DOHH2 (cell line): ENCODE results near the gene KIF26A.

ENCODE experiments used
- H3F3A ChIP-seq: fragments of 200-600 bp; sonication (generic), shearing (Covaris generic); 2 replicates; pipeline ENCODE4 v1.6.0; 2016; ENCODE audit warnings: antibody characterized with exemption, mild to moderate bottlenecking; ENCODE audit not compliant: control insufficient read depth, insufficient read depth
- H3K27ac ChIP-seq: fragments of 200-600 bp; sonication (generic); 2 replicates; pipeline ENCODE4 v1.5.1; 2014; ENCODE audit warnings: low read depth, mild to moderate bottlenecking, low read length, moderate library complexity
- H3K27me3 ChIP-seq: fragments of 200-600 bp; sonication (generic); 2 replicates; pipeline ENCODE4 v1.6.1; 2014; ENCODE audit warnings: mild to moderate bottlenecking, low read length, mixed read lengths; ENCODE audit not compliant: control insufficient read depth
- H3K36me3 ChIP-seq: fragments of 200-600 bp; sonication (generic); 2 replicates; pipeline ENCODE4 v1.6.1; 2014; ENCODE audit warnings: mild to moderate bottlenecking, low read length, moderate library complexity, mixed read lengths; ENCODE audit not compliant: control insufficient read depth
- H3K4me1 ChIP-seq: fragments of 200-600 bp; sonication (generic); 2 replicates; pipeline ENCODE4 v1.6.1; 2014; ENCODE audit warnings: mild to moderate bottlenecking, low read length, mixed read lengths; ENCODE audit not compliant: control insufficient read depth
- H3K4me2 ChIP-seq: fragments of 200-600 bp; sonication (generic); 2 replicates; pipeline ENCODE4 v1.6.0; 2014; ENCODE audit warnings: mild to moderate bottlenecking, low read length, moderate library complexity
- H3K4me3 ChIP-seq: fragments of 200-600 bp; sonication (generic); 2 replicates; pipeline ENCODE4 v1.5.1; 2014; ENCODE audit warnings: mild to moderate bottlenecking, low read length, mixed read lengths
- H3K79me2 ChIP-seq: fragments of 200-600 bp; sonication (generic); 2 replicates; pipeline ENCODE4 v1.6.1; 2014; ENCODE audit warnings: mild to moderate bottlenecking, low read length, mixed read lengths; ENCODE audit not compliant: control insufficient read depth
- H3K9me2 ChIP-seq: fragments of 200-600 bp; sonication (generic); replicated peaks from 2 replicates; pipeline ENCODE4 v1.6.1; 2014; ENCODE audit warnings: mild to moderate bottlenecking, low read length, mixed read lengths; ENCODE audit not compliant: control insufficient read depth
- H3K9me3 ChIP-seq: fragments of 200-600 bp; sonication (generic); 2 replicates; pipeline ENCODE4 v1.6.1; 2014; ENCODE audit warnings: antibody characterized with exemption, low read length, mixed read lengths; ENCODE audit not compliant: control insufficient read depth, insufficient read depth
- H4K20me1 ChIP-seq: fragments of 200-600 bp; sonication (generic); 2 replicates; pipeline ENCODE4 v1.6.0; 2014; ENCODE audit warnings: low read depth, mild to moderate bottlenecking, antibody characterized with exemption, low read length, moderate library complexity; ENCODE audit not compliant: control insufficient read depth, insufficient read depth
- CTCF ChIP-seq: fragments of 200-600 bp; sonication (generic); IDR thresholded peaks from one replicate; pipeline ENCODE4 v1.5.1; 2014; ENCODE audit warnings: antibody characterized with exemption, mild to moderate bottlenecking, low read depth, low read length; ENCODE audit not compliant: poor library complexity, severe bottlenecking
- EZH2phosphoT487 ChIP-seq: fragments of 200-600 bp; sonication (generic); IDR thresholded peaks from 2 replicates; pipeline ENCODE4 v1.6.1; 2017; ENCODE audit warnings: borderline replicate concordance, mild to moderate bottlenecking, antibody characterized with exemption, low read length, moderate library complexity, mixed read lengths

Gene KIF26A

GRCh38 chr14:104121142-104121541 is 17.2 kb upstream of the KIF26A start:
- Histone ChIP-seq H3K27ac (no peak overlapping the region), H4K20me1 (no peaks in the 10 kb centered on the region), H3K9me3 (no peaks in the 10 kb centered on the region), H3K4me1 (no peaks in the 10 kb centered on the region), H3F3A (no peaks in the 10 kb centered on the region), H3K9me2 (no peaks in the 10 kb centered on the region), H3K36me3 (no peaks in the 10 kb centered on the region), H3K4me2 (no peak overlapping the region), H3K4me3 (no peak overlapping the region), H3K79me2 (no peaks in the 10 kb centered on the region), H3K27me3 (no peaks in the 10 kb centered on the region)
- TF ChIP-seq EZH2phosphoT487 (no peak), CTCF (no peak)

- no peak overlapping the region for H3K27ac ChIP-seq
- H3F3A ChIP-seq: no peaks in the 10 kb centered on the region
- no peaks in the 10 kb centered on the region for H3K36me3 ChIP-seq
- TF ChIP-seq EZH2phosphoT487 (no peak), CTCF (no peak)
- H4K20me1 ChIP-seq: no peaks in the 10 kb centered on the region
- H3K4me2 ChIP-seq: no peak overlapping the region
- no peaks in the 10 kb centered on the region for H3K79me2 ChIP-seq
- H3K27me3 ChIP-seq: no peaks in the 10 kb centered on the region
- H3K4me1 ChIP-seq: no peaks in the 10 kb centered on the region
- no peak overlapping the region for H3K4me3 ChIP-seq
- no peaks in the 10 kb centered on the region for H3K9me3 ChIP-seq
- H3K9me2 ChIP-seq: no peaks in the 10 kb centered on the region
Measured at GRCh38 chr14:104123879-104124278, 14.5 kb upstream of the KIF26A start.

GRCh38 chr14:104125011-104125410 is 13.4 kb upstream of the KIF26A start:
- H3K4me1 ChIP-seq: no peaks in the 10 kb centered on the region
- no peaks in the 10 kb centered on the region for H3K27me3 ChIP-seq
- H3K4me2 ChIP-seq: no peak overlapping the region
- H3K9me2 ChIP-seq: no peaks in the 10 kb centered on the region
- H4K20me1 ChIP-seq: no peaks in the 10 kb centered on the region
- H3K27ac ChIP-seq: no peak overlapping the region
- H3K79me2 ChIP-seq: no peaks in the 10 kb centered on the region
- no peaks in the 10 kb centered on the region for H3F3A ChIP-seq
- no peaks in the 10 kb centered on the region for H3K36me3 ChIP-seq
- peaks cover 4% of the 10 kb centered on the region; the same call in 1 of the 2 replicates for H3K9me3 ChIP-seq
- TF ChIP-seq EZH2phosphoT487: no peak
- TF ChIP-seq CTCF: no peak
- no peak overlapping the region for H3K4me3 ChIP-seq

GRCh38 chr14:104126753-104127152 is 11.6 kb upstream of the KIF26A start:
- peaks cover 11% of the 10 kb centered on the region; the same call in 1 of the 2 replicates for H3K9me3 ChIP-seq
- no peaks in the 10 kb centered on the region for H3K9me2 ChIP-seq
- H3K4me2 ChIP-seq: no peak overlapping the region
- H3F3A ChIP-seq: no peaks in the 10 kb centered on the region
- no peak overlapping the region for H3K4me3 ChIP-seq
- H3K4me1 ChIP-seq: no peaks in the 10 kb centered on the region
- H3K36me3 ChIP-seq: no peaks in the 10 kb centered on the region
- TF ChIP-seq EZH2phosphoT487: no peak
- no peak for TF ChIP-seq CTCF
- no peak overlapping the region for H3K27ac ChIP-seq
- H3K79me2 ChIP-seq: no peaks in the 10 kb centered on the region
- H4K20me1 ChIP-seq: no peaks in the 10 kb centered on the region
- no peaks in the 10 kb centered on the region for H3K27me3 ChIP-seq
